Esophagus muscularis mucosa (tissue), 4 donors: ENCODE data around the gene CARD8. TPM values are rescaled to one million over a fixed set of nuclear protein-coding genes. Genes with fewer than 3 reads are reported as not detected.
A peak's percentile ranks its signal among the peaks of the same experiment; 100 is the strongest.

ENCODE experiments used
- DNase-seq: peaks from one replicate; pipeline ENCODE4 v3.0.0-alpha.2; 2017; ENCODE audit errors: extremely low spot score
- H3K27ac ChIP-seq, 4 donors: fragments of 200-600 bp; sonication (generic); replicated peaks in 1 of 4; 1 replicate in 3 of 4; 2 replicates in 1 of 4; pipeline ENCODE4 v1.5.1; 2016 to 2019; ENCODE audit warnings: mild to moderate bottlenecking in 1 of 4
- H3K27me3 ChIP-seq, 4 donors: fragments of 200-600 bp; sonication (generic); one replicate each; pipeline versions ENCODE4 v1.5.1 to v1.6.0; 2016 to 2019
- H3K36me3 ChIP-seq, 4 donors: fragments of 200-600 bp; sonication (generic); one replicate each; pipeline ENCODE4 v1.5.1; 2016 to 2019
- H3K4me1 ChIP-seq, 4 donors: fragments of 200-600 bp; sonication (generic); one replicate each; pipeline ENCODE4 v1.5.1; 2016 to 2019
- H3K4me3 ChIP-seq, 4 donors: fragments of 200-600 bp; sonication (generic); 1 replicate in 2 of 4; 2 replicates in 2 of 4; pipeline ENCODE4 v1.5.1; 2016 to 2019; ENCODE audit warnings: mild to moderate bottlenecking in 4 of 4, moderate library complexity in 1 of 4
- H3K9me3 ChIP-seq, 4 donors: fragments of 200-600 bp; sonication (generic); 1 replicate in 3 of 4; 2 replicates in 1 of 4; pipeline ENCODE4 v1.5.1; 2016 to 2019
- CTCF ChIP-seq, 3 experiments: fragments of 200-600 bp in 2 of 3; fragments of 450-650 bp in 1 of 3; sonication (generic) in 2 of 3; IDR thresholded peaks; one replicate each; pipeline ENCODE4 v1.5.1; 2017 to 2019; ENCODE audit warnings: antibody characterized with exemption in 3 of 3, mild to moderate bottlenecking in 2 of 3, moderate library complexity in 1 of 3
- EP300 ChIP-seq: sonication (generic); formaldehyde crosslinking; IDR thresholded peaks from one replicate; pipeline ENCODE4 v1.6.1; 2017; ENCODE audit warnings: antibody characterized with exemption
- POLR2A ChIP-seq: fragments of 450-650 bp; IDR thresholded peaks from one replicate; pipeline ENCODE4 v1.6.1; 2017; ENCODE audit warnings: antibody characterized with exemption, moderate library complexity, mild to moderate bottlenecking, low read depth
- POLR2AphosphoS5 ChIP-seq, 2 donors: sonication (generic); formaldehyde crosslinking; IDR thresholded peaks; one replicate each; pipeline ENCODE4 v1.6.1; 2017; ENCODE audit warnings: antibody characterized with exemption in 2 of 2
- WGBS: methylation state at CpG from one replicate; pipeline ENCODE4 v1.1.5; 2018; 5-methylcytosine and 5-hydroxymethylcytosine counted together
- intact Hi-C: fragments of 100-400 bp; cut with DNase I; formaldehyde crosslinking; loops from one replicate; pipeline ENCODE4 v1.15.1; 2023
- total RNA-seq, 4 donors: library from RNA; depleted of rRNA; stranded (reverse); fragments of >200 nt; gene quantifications; one replicate each; pipeline versions ENCODE4 v1.1.0 to v1.2.1, GENCODE V29; 2016

CARD8 gene
- total RNA-seq = 10 to 100 TPM; 17.7 to 22.3 (median 20.9) TPM

- peak within 1 kb of the TSS; percentile 88 to 92 (median 90) for H3K27ac ChIP-seq
- H3K27me3 ChIP-seq = no peaks in the 10 kb centered on the region
- 7% methylated on average over 15 of the region's 15 CpGs for WGBS
- TF ChIP-seq POLR2AphosphoS5 (IDR thresholded peaks at IDR 0.05) (peak; percentile 68 to 75), EP300 (no peak), POLR2A (no peak), CTCF (IDR thresholded peaks at IDR 0.05) (peak in 1 of 3 experiments; percentile 13)
- peak; percentile 94 for DNase-seq
- no peaks in the 10 kb centered on the region for H3K9me3 ChIP-seq
- H3K4me3 ChIP-seq = peak within 1 kb of the TSS; percentile 64 to 77 (median 67)
- peaks cover 20 to 41% (median 24%) of the 10 kb centered on the region in 4 donors for H3K4me1 ChIP-seq
- intact Hi-C loops = loop anchor here (10.0 kb wide), 1 partner anchor 51 kb away; no protein-coding TSS in a partner anchor
- H3K36me3 ChIP-seq = no peaks in the 10 kb centered on the region
These were observed at the start of gene CARD8 for GRCh38 chr19:48255376-48256303. Gene CARD8, minus strand, starts transcription at chr19:48255912. Its CDS starts 14,892 bp downstream, at chr19:48241020.

DNA sequence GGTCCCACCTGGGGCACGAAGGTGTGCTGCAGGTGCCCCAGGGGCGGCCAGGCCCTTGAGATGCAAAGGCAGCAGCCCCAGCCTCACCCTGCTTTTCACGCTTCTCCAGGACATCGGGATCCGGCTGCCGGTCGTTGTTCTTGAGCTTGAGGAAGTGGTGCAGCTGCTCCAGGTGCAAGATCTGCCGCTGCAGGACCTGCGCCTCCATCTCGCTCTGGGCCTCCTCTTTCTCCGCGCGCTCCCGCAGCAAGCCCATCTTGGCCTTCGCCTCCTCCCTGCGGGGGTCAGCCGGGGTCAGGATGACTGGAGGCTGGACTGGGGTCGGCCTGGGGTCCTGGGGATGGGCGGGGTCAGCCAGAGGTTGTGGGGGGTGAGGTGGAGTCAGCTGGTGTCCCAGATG is 48.2 kb upstream of the CARD8 start:
- H3K36me3 ChIP-seq = no peaks in the 10 kb centered on the region
- no peak for DNase-seq
- H3K9me3 ChIP-seq = no peaks in the 10 kb centered on the region
- 98% methylated on average over 13 of the region's 19 CpGs for WGBS
- H3K27ac ChIP-seq = no peak overlapping the region
- intact Hi-C loops = no loop called here
- TF ChIP-seq EP300 = no peak
- TF ChIP-seq POLR2A = no peak
- no peak for TF ChIP-seq CTCF (IDR thresholded peaks at IDR 0.05)
- no peak for TF ChIP-seq POLR2AphosphoS5 (IDR thresholded peaks at IDR 0.05)
- H3K27me3 ChIP-seq = no peaks in the 10 kb centered on the region
- H3K4me1 ChIP-seq = peaks cover 0 to 2% (median 0%) of the 10 kb centered on the region in 4 donors
- H3K4me3 ChIP-seq = no peak overlapping the region

DNA sequence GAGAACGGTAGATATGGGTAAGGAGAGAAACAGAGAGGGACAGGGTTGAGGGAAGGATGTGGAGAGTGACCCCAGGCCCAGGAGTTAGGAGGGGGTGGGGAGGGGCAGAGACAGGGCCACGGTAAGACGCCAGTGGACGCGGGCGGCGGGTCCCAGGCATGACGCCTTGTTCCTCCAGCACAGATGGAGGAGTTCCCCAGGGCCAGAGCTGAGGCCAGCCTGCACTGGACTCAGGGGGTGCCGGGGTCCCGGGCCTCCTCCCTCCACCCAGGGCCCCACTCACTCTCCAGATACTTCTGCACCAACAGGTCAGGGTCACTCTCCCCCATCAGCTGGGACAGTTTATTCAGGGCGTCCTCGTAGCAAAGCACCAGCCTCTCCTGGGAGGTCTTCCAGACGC is 47.7 kb upstream of the CARD8 start:
- Histone ChIP-seq H3K9me3 (no peaks in the 10 kb centered on the region), H3K27ac (no peak overlapping the region), H3K27me3 (no peaks in the 10 kb centered on the region), H3K36me3 (no peaks in the 10 kb centered on the region), H3K4me3 (no peak overlapping the region), H3K4me1 (no peaks in the 10 kb centered on the region)
- DNase-seq = no peak
- no peak for TF ChIP-seq CTCF (IDR thresholded peaks at IDR 0.05)
- TF ChIP-seq POLR2AphosphoS5 (IDR thresholded peaks at IDR 0.05) = no peak
- no peak for TF ChIP-seq EP300
- no peak for TF ChIP-seq POLR2A
- intact Hi-C loops = no loop called here
- WGBS = 80% methylated on average over 10 of the region's 13 CpGs

GRCh38 chr19:48302600-48302959 is 46.9 kb upstream of the CARD8 start:
- H3K27ac ChIP-seq = no peak overlapping the region
- H3K36me3 ChIP-seq = no peaks in the 10 kb centered on the region
- no peaks in the 10 kb centered on the region for H3K27me3 ChIP-seq
- DNase-seq = no peak
- intact Hi-C loops = no loop called here
- no peaks in the 10 kb centered on the region for H3K9me3 ChIP-seq
- WGBS = 97% methylated on average over 10 of the region's 12 CpGs
- TF ChIP-seq CTCF (IDR thresholded peaks at IDR 0.05) (no peak), EP300 (no peak), POLR2AphosphoS5 (IDR thresholded peaks at IDR 0.05) (no peak), POLR2A (no peak)
- H3K4me1 ChIP-seq = no peaks in the 10 kb centered on the region
- no peak overlapping the region for H3K4me3 ChIP-seq
